MCF 10A (cell line): ENCODE data around the gene RALGAPB. TPM values are rescaled to one million over a fixed set of nuclear protein-coding genes. Genes with fewer than 3 reads are reported as not detected.

ENCODE experiments used
- BruUV-seq: library from RNA; stranded (reverse); fragments of 400-500 nt; replicated peaks from 2 replicates; lab custom pipeline; 2021; lab: Mats Ljungman, UMichigan
- CTCF ChIA-PET: fragments of 300-600 bp; sonication (Branson Sonifier 250); formaldehyde crosslinking; extraction: SDS; loops from one replicate; lab custom pipeline; 2021; ENCODE audit warnings: antibody characterized with exemption, inconsistent platforms; lab: Yijun Ruan, JAX
- POLR2A ChIA-PET: fragments of 300-600, 350-650 bp; sonication (Branson Sonifier 250); formaldehyde crosslinking; extraction: SDS; loops from one replicate; lab custom pipeline; 2020; ENCODE audit warnings: antibody characterized with exemption, inconsistent platforms; lab: Yijun Ruan, JAX
- DNase-seq: peaks from one replicate; pipeline ENCODE4 v3.0.0-alpha.2; 2018; ENCODE audit not compliant: unreplicated experiment
- H3K27ac Mint-ChIP-seq: one replicate; pipeline ENCODE4 v1.8.0; 2022; ENCODE audit warnings: mild to moderate bottlenecking, low read depth, mixed read lengths; ENCODE audit not compliant: unreplicated experiment
- H3K27me3 Mint-ChIP-seq: one replicate; pipeline ENCODE4 v1.8.0; 2022; ENCODE audit warnings: mixed read lengths; ENCODE audit not compliant: insufficient read depth, unreplicated experiment
- H3K36me3 Mint-ChIP-seq: one replicate; pipeline ENCODE4 v1.8.0; 2022; ENCODE audit warnings: mild to moderate bottlenecking, moderate library complexity, mixed read lengths; ENCODE audit not compliant: insufficient read depth, unreplicated experiment
- H3K4me1 Mint-ChIP-seq: one replicate; pipeline ENCODE4 v1.8.0; 2022; ENCODE audit warnings: mixed read lengths; ENCODE audit not compliant: insufficient read depth, unreplicated experiment
- H3K4me3 Mint-ChIP-seq: one replicate; pipeline ENCODE4 v1.8.0; 2022; ENCODE audit warnings: mild to moderate bottlenecking, moderate library complexity, mixed read lengths; ENCODE audit not compliant: unreplicated experiment
- H3K9me3 Mint-ChIP-seq: one replicate; pipeline ENCODE4 v1.8.0; 2022; ENCODE audit warnings: mixed read lengths; ENCODE audit not compliant: unreplicated experiment
- intact Hi-C: fragments of 100-400 bp; cut with micrococcal nuclease; formaldehyde crosslinking; loops from 2 replicates; pipeline ENCODE4 v1.14.1; 2022
- total RNA-seq: library from RNA; stranded (reverse); gene quantifications from 2 replicates; pipeline ENCODE4 v1.2.3, GENCODE V29; 2022
- TF ChIP-seq, protein P1 (sequence below): fragments of 200-600 bp; IDR thresholded peaks from one replicate; pipeline ENCODE4 v1.8.0; 2022; ENCODE audit warnings: antibody characterized with exemption, mild to moderate bottlenecking; ENCODE audit not compliant: unreplicated experiment

RALGAPB gene
- total RNA-seq, 1 experiment from 2014 or later, result 33.8 TPM

DNA sequence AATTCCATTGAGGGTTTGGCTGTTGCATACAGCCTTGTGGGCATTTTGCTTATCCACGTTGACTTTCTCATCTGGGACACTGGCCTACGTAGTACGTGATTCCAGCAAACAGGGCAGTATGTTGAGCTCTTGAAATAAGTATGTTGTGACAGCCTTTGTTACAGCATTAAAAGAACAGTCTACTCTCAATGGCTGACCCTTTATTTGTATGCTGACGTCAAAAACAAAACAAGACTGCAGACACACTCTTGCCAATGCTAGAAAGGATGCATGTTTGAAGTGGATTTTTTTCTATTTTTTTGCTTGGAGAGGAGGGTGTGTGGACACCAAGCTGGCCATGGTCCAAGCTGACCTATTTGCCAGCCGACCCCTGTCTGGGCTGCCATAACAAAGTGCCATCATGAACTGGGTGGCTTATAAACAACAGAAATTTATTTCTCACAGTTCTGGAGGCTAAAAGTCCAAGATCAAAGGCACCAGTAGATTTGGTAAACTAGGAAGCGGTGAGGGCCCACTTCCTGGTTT is 26.7 kb upstream of the RALGAPB start:
- ChIA-PET CTCF (interaction anchor here (0.5 to 8.2 kb wide), 25 partner anchors 8 to 1224 kb away, joined by 3 to 152 read pairs (median 4); partner anchors contain the start of genes RALGAPB and SNHG17), POLR2A (interaction anchor here (0.7 to 8.2 kb wide), 21 partner anchors 8 to 515 kb away, joined by 3 to 271 read pairs (median 5); partner anchors contain the start of genes RALGAPB and SNHG17)
- intact Hi-C loops, result loop anchor here (1.0 to 2.0 kb wide), 2 partner anchors 11 to 27 kb away; partner anchors contain the start of genes RALGAPB and SNHG17
- Mint-ChIP-seq H3K27ac (peak overlapping the region; percentile 87), H3K9me3 (no peaks in the 10 kb centered on the region), H3K4me1 (peaks cover 7% of the 10 kb centered on the region), H3K36me3 (peaks cover 27% of the 10 kb centered on the region), H3K4me3 (peak overlapping the region; percentile 77), H3K27me3 (peaks cover 12% of the 10 kb centered on the region)
- no TSS peak for BruUV-seq
- TF ChIP-seq, protein P1, sequence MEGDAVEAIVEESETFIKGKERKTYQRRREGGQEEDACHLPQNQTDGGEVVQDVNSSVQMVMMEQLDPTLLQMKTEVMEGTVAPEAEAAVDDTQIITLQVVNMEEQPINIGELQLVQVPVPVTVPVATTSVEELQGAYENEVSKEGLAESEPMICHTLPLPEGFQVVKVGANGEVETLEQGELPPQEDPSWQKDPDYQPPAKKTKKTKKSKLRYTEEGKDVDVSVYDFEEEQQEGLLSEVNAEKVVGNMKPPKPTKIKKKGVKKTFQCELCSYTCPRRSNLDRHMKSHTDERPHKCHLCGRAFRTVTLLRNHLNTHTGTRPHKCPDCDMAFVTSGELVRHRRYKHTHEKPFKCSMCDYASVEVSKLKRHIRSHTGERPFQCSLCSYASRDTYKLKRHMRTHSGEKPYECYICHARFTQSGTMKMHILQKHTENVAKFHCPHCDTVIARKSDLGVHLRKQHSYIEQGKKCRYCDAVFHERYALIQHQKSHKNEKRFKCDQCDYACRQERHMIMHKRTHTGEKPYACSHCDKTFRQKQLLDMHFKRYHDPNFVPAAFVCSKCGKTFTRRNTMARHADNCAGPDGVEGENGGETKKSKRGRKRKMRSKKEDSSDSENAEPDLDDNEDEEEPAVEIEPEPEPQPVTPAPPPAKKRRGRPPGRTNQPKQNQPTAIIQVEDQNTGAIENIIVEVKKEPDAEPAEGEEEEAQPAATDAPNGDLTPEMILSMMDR, result no peak
- no peak for DNase-seq

DNA sequence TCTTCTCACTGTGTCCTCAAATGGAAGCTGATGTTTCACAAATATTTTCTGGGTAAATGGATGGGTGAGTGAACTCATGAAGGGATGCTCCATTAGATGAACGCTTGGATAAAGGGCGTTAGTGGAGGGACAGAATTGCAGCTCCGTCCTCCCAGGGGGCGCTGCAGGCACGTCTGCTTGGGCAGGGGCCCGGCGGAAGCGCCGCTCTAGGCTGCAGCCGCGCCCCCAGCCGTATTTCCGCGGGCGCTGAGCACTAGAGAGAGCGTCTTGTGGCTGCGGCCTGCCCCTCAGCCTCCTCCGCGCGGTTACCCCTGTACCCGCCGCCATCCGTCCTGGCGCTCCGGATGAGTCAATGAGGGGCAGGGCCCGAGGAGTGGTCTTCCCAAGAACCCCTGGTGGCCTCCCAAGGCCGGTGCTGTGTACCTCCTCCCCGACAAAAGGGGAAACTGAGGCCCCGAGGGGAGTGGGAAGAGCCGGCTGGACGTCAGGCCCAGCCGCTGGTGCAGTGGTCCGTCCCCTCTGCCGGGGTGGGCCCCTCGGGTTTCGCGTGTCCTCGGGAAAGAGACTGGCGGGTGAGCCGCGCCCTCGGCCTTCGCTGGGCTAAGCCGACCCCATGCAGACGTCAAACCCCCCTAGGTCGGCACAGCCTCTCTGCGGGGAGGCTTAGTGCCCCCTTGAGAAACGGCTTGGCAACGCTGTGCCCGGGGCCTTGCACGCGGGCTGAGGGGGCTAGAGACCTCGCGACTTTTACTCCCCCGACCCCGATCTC is 26.0 kb upstream of the RALGAPB start:
- H3K9me3 Mint-ChIP-seq, result no peaks in the 10 kb centered on the region
- intact Hi-C loops, result loop anchor here (1.0 to 2.0 kb wide), 2 partner anchors 11 to 26 kb away; partner anchors contain the start of genes RALGAPB and SNHG17
- ChIA-PET CTCF (interaction anchor here (0.5 to 8.2 kb wide), 29 partner anchors 9 to 1233 kb away, joined by 3 to 152 read pairs (median 4); partner anchors contain the start of genes RALGAPB and SNHG17), POLR2A (interaction anchor here (0.6 to 8.2 kb wide), 27 partner anchors 9 to 1290 kb away, joined by 3 to 271 read pairs (median 4); partner anchors contain the start of genes RALGAPB and SNHG17)
- H3K36me3 Mint-ChIP-seq, result peaks cover 32% of the 10 kb centered on the region
- peaks cover 7% of the 10 kb centered on the region for H3K4me1 Mint-ChIP-seq
- peak; percentile 85 for DNase-seq
- H3K27ac Mint-ChIP-seq, result peak overlapping the region; percentile 87
- TF ChIP-seq, protein P1, result peak; percentile 95
- H3K4me3 Mint-ChIP-seq, result peak overlapping the region; percentile 77
- TSS peak; percentile 51 for BruUV-seq
- H3K27me3 Mint-ChIP-seq, result peaks cover 12% of the 10 kb centered on the region

DNA sequence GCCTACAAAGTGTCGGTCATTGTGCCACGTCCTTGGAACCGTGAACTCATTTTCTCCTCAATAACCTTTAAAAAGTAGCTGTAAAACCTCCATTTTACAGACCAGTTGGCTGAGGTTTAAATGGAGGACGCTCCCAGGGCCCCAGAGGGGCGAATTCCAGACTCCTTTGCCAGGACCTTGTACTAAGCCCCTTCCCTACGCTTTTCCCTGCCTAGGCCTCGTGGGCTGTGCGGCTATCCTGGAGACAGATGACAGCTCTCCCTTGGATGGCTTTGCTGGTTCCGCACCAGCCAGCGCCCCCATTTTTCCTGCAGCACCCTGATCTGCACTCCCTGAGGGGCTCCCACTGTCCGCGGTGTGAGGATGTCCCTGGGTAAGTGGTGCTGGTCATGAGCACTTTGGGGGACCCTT is 25.4 kb upstream of the RALGAPB start:
- TF ChIP-seq, protein P1, result no peak
- H3K27me3 Mint-ChIP-seq, result peaks cover 6% of the 10 kb centered on the region
- ChIA-PET CTCF (interaction anchor here (0.6 to 8.2 kb wide), 15 partner anchors 9 to 1323 kb away, joined by 3 to 152 read pairs (median 3); partner anchors contain the start of genes RALGAPB and SNHG17), POLR2A (interaction anchor here (0.6 to 8.2 kb wide), 16 partner anchors 8 to 1289 kb away, joined by 3 to 271 read pairs (median 6); partner anchors contain the start of genes RALGAPB and SNHG17)
- H3K4me1 Mint-ChIP-seq, result peaks cover 7% of the 10 kb centered on the region
- peaks cover 32% of the 10 kb centered on the region for H3K36me3 Mint-ChIP-seq
- BruUV-seq, result no TSS peak
- peak overlapping the region; percentile 77 for H3K4me3 Mint-ChIP-seq
- H3K9me3 Mint-ChIP-seq, result no peaks in the 10 kb centered on the region
- DNase-seq, result no peak
- intact Hi-C loops, result loop anchor here (2.0 kb wide), 1 partner anchor 26 kb away; the partner anchor contains the start of gene RALGAPB
- peak overlapping the region; percentile 87 for H3K27ac Mint-ChIP-seq
